Liver (tissue), 9 donors: ENCODE measurements around the gene BANK1. TPM values are rescaled to one million over a fixed set of nuclear protein-coding genes. Genes with fewer than 3 reads are reported as not detected.

Experiments used
- DNase-seq: peaks from one replicate; pipeline ENCODE4 v3.0.0-alpha.2; 2017; ENCODE audit warnings: low spot score
- H3K27ac ChIP-seq, 2 donors: one replicate each; pipeline ENCODE4 v1.7.0; 2013; ENCODE audit warnings: inconsistent platforms in 2 of 2, low read length in 2 of 2, control low read depth in 1 of 2, low read depth in 1 of 2, mild to moderate bottlenecking in 1 of 2
- H3K27me3 ChIP-seq, 4 donors: one replicate each; pipeline versions ENCODE4 v1.6.1 to v1.7.0; 2013; ENCODE audit warnings: low read length in 3 of 4, inconsistent platforms in 1 of 4, mild to moderate bottlenecking in 1 of 4, moderate library complexity in 1 of 4; ENCODE audit not compliant: control insufficient read depth in 4 of 4, insufficient read depth in 4 of 4
- H3K36me3 ChIP-seq, 4 donors: one replicate each; pipeline versions ENCODE4 v1.6.1 to v1.7.0; 2013; ENCODE audit warnings: low read length in 3 of 4, mild to moderate bottlenecking in 3 of 4, low read depth in 1 of 4, moderate library complexity in 1 of 4; ENCODE audit not compliant: control insufficient read depth in 4 of 4, insufficient read depth in 3 of 4
- H3K4me1 ChIP-seq, 4 donors: one replicate each; pipeline versions ENCODE4 v1.6.1 to v1.7.0; 2013; ENCODE audit warnings: low read length in 3 of 4, mild to moderate bottlenecking in 3 of 4, moderate library complexity in 1 of 4; ENCODE audit not compliant: control insufficient read depth in 4 of 4, insufficient read depth in 4 of 4
- H3K4me3 ChIP-seq, 3 donors: one replicate each; pipeline versions ENCODE4 v1.6.1 to v1.7.0; 2013; ENCODE audit warnings: low read length in 3 of 3, control low read depth in 1 of 3, low read depth in 1 of 3, mild to moderate bottlenecking in 1 of 3
- H3K9ac ChIP-seq, 2 donors: one replicate each; pipeline ENCODE4 v1.7.0; 2013; ENCODE audit warnings: low read length in 2 of 2, mild to moderate bottlenecking in 2 of 2, moderate library complexity in 2 of 2, control low read depth in 1 of 2, low read depth in 1 of 2
- H3K9me3 ChIP-seq, 4 donors: one replicate each; pipeline versions ENCODE4 v1.6.1 to v1.7.0; 2013; ENCODE audit warnings: low read length in 3 of 4; ENCODE audit not compliant: control insufficient read depth in 4 of 4
- EGR1 ChIP-seq, 2 donors: IDR thresholded peaks; 2 replicates each; pipeline ENCODE4 v1.6.1; 2016 to 2018; ENCODE audit warnings: antibody characterized with exemption in 2 of 2, low read depth in 2 of 2
- FOXA2 ChIP-seq: IDR thresholded peaks from 2 replicates; pipeline ENCODE4 v1.6.1; 2016; ENCODE audit warnings: antibody characterized with exemption
- GABPA ChIP-seq, 2 donors: IDR thresholded peaks in 1 of 2; conservative IDR thresholded peaks in 1 of 2; 2 replicates each; pipeline ENCODE4 v1.6.1; 2016; ENCODE audit warnings: antibody characterized with exemption in 2 of 2, mild to moderate bottlenecking in 1 of 2, moderate library complexity in 1 of 2
- HNF4A ChIP-seq, 2 donors: conservative IDR thresholded peaks; 2 replicates each; pipeline ENCODE4 v1.6.1; 2016; ENCODE audit warnings: antibody characterized with exemption in 2 of 2, mild to moderate bottlenecking in 2 of 2
- HNF4G ChIP-seq: IDR thresholded peaks from 2 replicates; pipeline ENCODE4 v1.6.1; 2016; ENCODE audit warnings: antibody characterized with exemption
- JUND ChIP-seq, 2 donors: IDR thresholded peaks; 2 replicates each; pipeline ENCODE4 v1.6.1; 2016; ENCODE audit warnings: antibody characterized with exemption in 2 of 2
- NR2F2 ChIP-seq: IDR thresholded peaks from 2 replicates; pipeline ENCODE4 v1.6.1; 2016; ENCODE audit warnings: antibody characterized with exemption
- RAD21 ChIP-seq, 2 donors: IDR thresholded peaks; 2 replicates each; pipeline ENCODE4 v1.6.1; 2016; ENCODE audit warnings: antibody characterized with exemption in 2 of 2, mild to moderate bottlenecking in 2 of 2
- REST ChIP-seq: IDR thresholded peaks from 2 replicates; pipeline ENCODE4 v1.6.1; 2016; ENCODE audit warnings: antibody characterized with exemption, mild to moderate bottlenecking
- RXRA ChIP-seq, 2 donors: IDR thresholded peaks; 2 replicates each; pipeline ENCODE4 v1.6.1; 2017 to 2018; ENCODE audit warnings: antibody characterized with exemption in 2 of 2, mild to moderate bottlenecking in 1 of 2
- SP1 ChIP-seq: IDR thresholded peaks from 2 replicates; pipeline ENCODE4 v1.6.1; 2018; ENCODE audit warnings: antibody characterized with exemption, mild to moderate bottlenecking
- TAF1 ChIP-seq: conservative IDR thresholded peaks from 2 replicates; pipeline ENCODE4 v1.6.1; 2016; ENCODE audit warnings: antibody characterized with exemption, mild to moderate bottlenecking
- ZBTB33 ChIP-seq: IDR thresholded peaks from 2 replicates; pipeline ENCODE4 v1.6.1; 2016; ENCODE audit warnings: antibody characterized with exemption
- WGBS: extraction: QIAGEN DNeasy Blood & Tissue Kit; methylation state at CpG from one replicate; pipeline ENCODE4 v1.1.7; 2013; 5-methylcytosine and 5-hydroxymethylcytosine counted together
- polyA plus RNA-seq, 2 donors: library from polyadenylated mRNA; stranded (reverse) in 1 of 2; unstranded in 1 of 2; fragments of 200-250 nt in 1 of 2; fragments of >200 nt in 1 of 2; fragmentation: Nextera tagmentation in 1 of 2; extraction: Ambion mirVana in 1 of 2; gene quantifications; one replicate each; pipeline versions ENCODE4 v1.2.1 to v1.2.3, GENCODE V29; 2013 to 2015
- total RNA-seq, 2 donors: library from RNA; depleted of rRNA; stranded (reverse); fragments of >200 nt; gene quantifications; one replicate each; pipeline ENCODE4 v1.2.3, GENCODE V29; 2014
- TF ChIP-seq, protein P1 (sequence below): fragments of 150-350 bp; IDR thresholded peaks from 2 replicates; pipeline ENCODE4 v1.5.1; 2017; ENCODE audit warnings: improper control_type of control experiment, low read depth, low read length; ENCODE audit not compliant: missing input control
- TF ChIP-seq, protein P2 (sequence below): IDR thresholded peaks from 2 replicates; pipeline ENCODE4 v1.6.1; 2016; ENCODE audit warnings: antibody characterized with exemption
- TF ChIP-seq, protein P3 (sequence below): IDR thresholded peaks from 2 replicates; pipeline ENCODE4 v1.6.1; 2016; ENCODE audit warnings: antibody characterized with exemption
- donor health status: healthy.
- donor health status: healthy.
- donor health status: healthy.
- donor health status: healthy.
- donor health status: healthy.

Gene BANK1
- total and polyA plus RNA-seq, 4 donors, result 0.06 to 1.7 (median 0.35) TPM

DNA sequence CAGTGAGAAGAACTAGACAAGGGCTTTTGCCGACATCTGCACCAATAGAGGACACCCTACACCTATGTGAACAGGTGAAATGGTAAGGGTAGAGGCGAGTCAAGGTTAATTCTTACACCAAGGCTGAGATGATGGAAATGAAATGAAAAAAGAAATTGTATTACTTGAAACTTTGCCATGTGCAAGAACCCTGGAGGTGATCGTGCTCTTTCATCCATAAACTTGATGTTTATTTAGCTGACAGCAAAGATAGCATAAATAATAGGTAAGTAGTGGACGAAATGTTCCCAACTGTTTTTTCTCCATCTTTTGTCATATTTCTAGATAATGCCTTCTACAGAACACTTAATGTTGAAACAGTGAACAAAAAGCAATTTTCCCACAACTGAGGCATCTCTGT, 162.5 kb downstream of the BANK1 start:
- 78% methylated on average over 4 of the region's 4 CpGs for WGBS

GRCh38 chr4:101953949-101954348, 163.4 kb downstream of the BANK1 start:
- no peak overlapping the region for H3K4me3 ChIP-seq
- H3K9ac ChIP-seq, result no peak overlapping the region
- H3K9me3 ChIP-seq, result no peaks in the 10 kb centered on the region
- WGBS, result 27% methylated on average over 4 of the region's 4 CpGs
- no peak for TF ChIP-seq GABPA (IDR thresholded peaks at IDR 0.05 in 1 of 2, conservative IDR thresholded peaks at IDR 0.05 in 1 of 2)
- no peak for TF ChIP-seq SP1
- TF ChIP-seq TAF1, result no peak
- TF ChIP-seq REST, result no peak
- TF ChIP-seq RXRA (IDR thresholded peaks at IDR 0.05), result no peak
- no peak for TF ChIP-seq HNF4G
- no peak for TF ChIP-seq HNF4A (conservative IDR thresholded peaks at IDR 0.05)
- no peak for TF ChIP-seq FOXA2
- TF ChIP-seq, protein P1, sequence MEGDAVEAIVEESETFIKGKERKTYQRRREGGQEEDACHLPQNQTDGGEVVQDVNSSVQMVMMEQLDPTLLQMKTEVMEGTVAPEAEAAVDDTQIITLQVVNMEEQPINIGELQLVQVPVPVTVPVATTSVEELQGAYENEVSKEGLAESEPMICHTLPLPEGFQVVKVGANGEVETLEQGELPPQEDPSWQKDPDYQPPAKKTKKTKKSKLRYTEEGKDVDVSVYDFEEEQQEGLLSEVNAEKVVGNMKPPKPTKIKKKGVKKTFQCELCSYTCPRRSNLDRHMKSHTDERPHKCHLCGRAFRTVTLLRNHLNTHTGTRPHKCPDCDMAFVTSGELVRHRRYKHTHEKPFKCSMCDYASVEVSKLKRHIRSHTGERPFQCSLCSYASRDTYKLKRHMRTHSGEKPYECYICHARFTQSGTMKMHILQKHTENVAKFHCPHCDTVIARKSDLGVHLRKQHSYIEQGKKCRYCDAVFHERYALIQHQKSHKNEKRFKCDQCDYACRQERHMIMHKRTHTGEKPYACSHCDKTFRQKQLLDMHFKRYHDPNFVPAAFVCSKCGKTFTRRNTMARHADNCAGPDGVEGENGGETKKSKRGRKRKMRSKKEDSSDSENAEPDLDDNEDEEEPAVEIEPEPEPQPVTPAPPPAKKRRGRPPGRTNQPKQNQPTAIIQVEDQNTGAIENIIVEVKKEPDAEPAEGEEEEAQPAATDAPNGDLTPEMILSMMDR, result no peak
- no peaks in the 10 kb centered on the region for H3K36me3 ChIP-seq
- no peaks in the 10 kb centered on the region for H3K27me3 ChIP-seq
- no peaks in the 10 kb centered on the region for H3K4me1 ChIP-seq
- no peak for DNase-seq
- H3K27ac ChIP-seq, result no peak overlapping the region

More for the DNA sequence above, 162.5 kb downstream of the BANK1 start:
- H3K9me3 ChIP-seq, result no peaks in the 10 kb centered on the region
- H3K27ac ChIP-seq, result no peak overlapping the region
- H3K4me3 ChIP-seq, result no peak overlapping the region
- no peak for DNase-seq
- H3K9ac ChIP-seq, result no peak overlapping the region
- H3K4me1 ChIP-seq, result no peaks in the 10 kb centered on the region
- TF ChIP-seq RXRA (IDR thresholded peaks at IDR 0.05) (no peak), HNF4G (no peak), TAF1 (no peak), NR2F2 (no peak), FOXA2 (no peak)
- H3K36me3 ChIP-seq, result no peaks in the 10 kb centered on the region
- H3K27me3 ChIP-seq, result no peaks in the 10 kb centered on the region

GRCh38 chr4:101954351-101954750, 163.8 kb downstream of the BANK1 start:
- Histone ChIP-seq H3K9ac (no peak overlapping the region), H3K27ac (no peak overlapping the region), H3K4me1 (no peaks in the 10 kb centered on the region), H3K9me3 (no peaks in the 10 kb centered on the region), H3K36me3 (no peaks in the 10 kb centered on the region), H3K4me3 (no peak overlapping the region), H3K27me3 (no peaks in the 10 kb centered on the region)
- 51% methylated on average over 1 of the region's 1 CpG for WGBS
- DNase-seq, result no peak
- TF ChIP-seq ZBTB33, result no peak
- TF ChIP-seq, protein P2, sequence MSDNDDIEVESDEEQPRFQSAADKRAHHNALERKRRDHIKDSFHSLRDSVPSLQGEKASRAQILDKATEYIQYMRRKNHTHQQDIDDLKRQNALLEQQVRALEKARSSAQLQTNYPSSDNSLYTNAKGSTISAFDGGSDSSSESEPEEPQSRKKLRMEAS, result no peak
- TF ChIP-seq, protein P3, sequence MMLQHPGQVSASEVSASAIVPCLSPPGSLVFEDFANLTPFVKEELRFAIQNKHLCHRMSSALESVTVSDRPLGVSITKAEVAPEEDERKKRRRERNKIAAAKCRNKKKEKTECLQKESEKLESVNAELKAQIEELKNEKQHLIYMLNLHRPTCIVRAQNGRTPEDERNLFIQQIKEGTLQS, result no peak
- TF ChIP-seq REST, result no peak
- no peak for TF ChIP-seq RAD21 (IDR thresholded peaks at IDR 0.05)
- TF ChIP-seq TAF1, result no peak
- TF ChIP-seq FOXA2, result no peak
- TF ChIP-seq SP1, result no peak
- TF ChIP-seq RXRA (IDR thresholded peaks at IDR 0.05), result no peak
- TF ChIP-seq HNF4G, result no peak
- TF ChIP-seq NR2F2, result no peak
- TF ChIP-seq JUND (IDR thresholded peaks at IDR 0.05), result no peak
- no peak for TF ChIP-seq EGR1 (IDR thresholded peaks at IDR 0.05; ENCODE audit: low read depth in 2 of 2)
